ENCODE measurements around the gene PGAP2. TPM values are rescaled to one million over a fixed set of nuclear protein-coding genes. Genes with fewer than 3 reads are reported as not detected.
A peak's percentile ranks its signal among the peaks of the same experiment; 100 is the strongest.

PGAP2 gene
- total RNA-seq, 1 experiment from 2014 or later = 35.2 TPM

DNA sequence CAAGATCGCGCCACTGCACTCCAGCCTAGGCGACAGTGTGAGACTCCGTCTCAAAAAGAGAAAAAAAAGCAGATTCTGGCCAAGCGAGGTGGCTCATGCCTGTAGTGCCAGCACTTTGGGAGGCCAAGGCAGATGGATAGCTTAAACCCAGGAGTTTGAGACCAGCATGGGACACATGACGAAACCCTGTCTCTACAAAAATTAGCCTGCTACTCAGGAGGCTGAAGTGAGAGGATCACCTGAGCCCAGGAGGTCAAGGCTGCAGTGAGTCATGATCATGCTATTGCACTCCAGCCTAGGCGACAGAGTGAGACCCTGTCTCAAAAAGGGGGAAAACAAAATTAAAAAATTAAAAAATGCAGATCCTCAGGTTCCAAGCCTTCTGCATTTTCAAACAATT lies 14.0 kb downstream of the PGAP2 start:
- BruUV-seq (replicated peaks) = no TSS peak
- CTCF ChIA-PET = no interaction called here
- no peaks in the 10 kb centered on the region for H3K9me3 Mint-ChIP-seq (ENCODE audit: low read depth, unreplicated experiment)
- H3K27me3 Mint-ChIP-seq (ENCODE audit: unreplicated experiment) = no peaks in the 10 kb centered on the region
- intact Hi-C loops (cut with micrococcal nuclease; ENCODE audit: unreplicated experiment) = no loop called here
- peaks cover 9% of the 10 kb centered on the region for H3K36me3 Mint-ChIP-seq (ENCODE audit: insufficient read depth, unreplicated experiment)
- H3K27ac Mint-ChIP-seq (ENCODE audit: unreplicated experiment) = no peak overlapping the region
- H3K4me3 Mint-ChIP-seq (ENCODE audit: low read depth, unreplicated experiment) = no peak overlapping the region
- H3K4me1 Mint-ChIP-seq (ENCODE audit: low read depth, unreplicated experiment) = peaks cover 2% of the 10 kb centered on the region
- no peak for DNase-seq
- TF ChIP-seq, protein P1, sequence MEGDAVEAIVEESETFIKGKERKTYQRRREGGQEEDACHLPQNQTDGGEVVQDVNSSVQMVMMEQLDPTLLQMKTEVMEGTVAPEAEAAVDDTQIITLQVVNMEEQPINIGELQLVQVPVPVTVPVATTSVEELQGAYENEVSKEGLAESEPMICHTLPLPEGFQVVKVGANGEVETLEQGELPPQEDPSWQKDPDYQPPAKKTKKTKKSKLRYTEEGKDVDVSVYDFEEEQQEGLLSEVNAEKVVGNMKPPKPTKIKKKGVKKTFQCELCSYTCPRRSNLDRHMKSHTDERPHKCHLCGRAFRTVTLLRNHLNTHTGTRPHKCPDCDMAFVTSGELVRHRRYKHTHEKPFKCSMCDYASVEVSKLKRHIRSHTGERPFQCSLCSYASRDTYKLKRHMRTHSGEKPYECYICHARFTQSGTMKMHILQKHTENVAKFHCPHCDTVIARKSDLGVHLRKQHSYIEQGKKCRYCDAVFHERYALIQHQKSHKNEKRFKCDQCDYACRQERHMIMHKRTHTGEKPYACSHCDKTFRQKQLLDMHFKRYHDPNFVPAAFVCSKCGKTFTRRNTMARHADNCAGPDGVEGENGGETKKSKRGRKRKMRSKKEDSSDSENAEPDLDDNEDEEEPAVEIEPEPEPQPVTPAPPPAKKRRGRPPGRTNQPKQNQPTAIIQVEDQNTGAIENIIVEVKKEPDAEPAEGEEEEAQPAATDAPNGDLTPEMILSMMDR (IDR thresholded peaks at IDR 0.05; ENCODE audit: unreplicated experiment) = no peak

DNA sequence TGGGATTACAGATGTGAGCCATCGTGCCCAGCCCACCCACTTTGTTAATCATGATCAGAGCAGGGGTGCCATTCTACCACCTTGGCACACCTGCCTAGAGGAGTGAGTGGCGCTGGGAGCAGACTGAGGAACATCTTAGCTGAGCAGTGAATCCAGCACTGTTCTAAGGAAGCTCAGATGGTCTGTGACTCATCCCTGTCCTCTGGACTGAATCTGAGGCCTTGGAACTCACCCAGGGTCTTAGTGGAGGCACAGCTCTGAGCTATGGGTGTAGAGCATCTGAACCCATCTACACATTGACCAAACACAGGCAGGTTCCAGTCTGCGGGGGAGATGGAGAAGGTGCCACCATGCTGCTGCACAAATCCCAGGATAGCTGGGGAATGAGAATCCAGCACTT lies 14.9 kb downstream of the PGAP2 start:
- no peak for DNase-seq
- Mint-ChIP-seq H3K9me3 (ENCODE audit: low read depth, unreplicated experiment) (no peaks in the 10 kb centered on the region), H3K4me1 (ENCODE audit: low read depth, unreplicated experiment) (no peaks in the 10 kb centered on the region), H3K27ac (ENCODE audit: unreplicated experiment) (no peak overlapping the region), H3K27me3 (ENCODE audit: unreplicated experiment) (no peaks in the 10 kb centered on the region), H3K36me3 (ENCODE audit: insufficient read depth, unreplicated experiment) (peaks cover 18% of the 10 kb centered on the region), H3K4me3 (ENCODE audit: low read depth, unreplicated experiment) (no peak overlapping the region)
- CTCF ChIA-PET = interaction anchor here (0.5 kb wide), 1 partner anchor 17 kb away, joined by 3 read pairs; the partner anchor contains the start of gene RHOG
- intact Hi-C loops (cut with micrococcal nuclease; ENCODE audit: unreplicated experiment) = no loop called here
- BruUV-seq (replicated peaks) = no TSS peak
- TF ChIP-seq, protein P1 (IDR thresholded peaks at IDR 0.05; ENCODE audit: unreplicated experiment) = no peak

DNA sequence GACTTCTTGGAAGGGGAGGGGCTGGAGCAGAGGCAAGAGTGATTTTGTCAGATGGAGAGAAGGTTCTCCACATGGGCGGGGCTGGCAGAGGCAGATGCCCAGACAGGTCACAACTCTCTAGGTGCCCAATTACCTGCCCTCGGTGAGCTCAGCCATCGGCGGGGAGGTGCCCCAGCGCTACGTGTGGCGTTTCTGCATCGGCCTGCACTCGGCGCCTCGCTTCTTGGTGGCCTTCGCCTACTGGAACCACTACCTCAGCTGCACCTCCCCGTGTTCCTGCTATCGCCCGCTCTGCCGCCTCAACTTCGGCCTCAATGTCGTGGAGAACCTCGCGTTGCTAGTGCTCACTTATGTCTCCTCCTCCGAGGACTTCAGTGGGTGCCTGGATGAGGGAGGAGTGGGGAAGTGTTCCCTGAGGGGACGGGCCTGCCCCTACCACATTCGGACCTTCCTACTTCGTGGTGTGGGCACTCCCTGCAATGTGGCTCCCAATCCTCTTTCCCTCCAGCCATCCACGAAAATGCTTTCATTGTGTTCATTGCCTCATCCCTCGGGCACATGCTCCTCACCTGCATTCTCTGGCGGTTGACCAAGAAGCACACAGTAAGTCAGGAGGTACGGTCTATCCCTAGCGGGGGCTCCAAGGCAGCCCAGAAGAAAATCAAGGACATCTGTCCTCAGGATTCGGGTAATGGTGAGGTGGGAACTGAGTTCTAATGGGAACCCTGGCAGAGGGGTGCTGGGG lies 15.6 kb downstream of the PGAP2 start:
- Mint-ChIP-seq H3K9me3 (ENCODE audit: low read depth, unreplicated experiment) (no peaks in the 10 kb centered on the region), H3K36me3 (ENCODE audit: insufficient read depth, unreplicated experiment) (peaks cover 18% of the 10 kb centered on the region), H3K27me3 (ENCODE audit: unreplicated experiment) (no peaks in the 10 kb centered on the region), H3K4me3 (ENCODE audit: low read depth, unreplicated experiment) (no peak overlapping the region), H3K4me1 (ENCODE audit: low read depth, unreplicated experiment) (no peaks in the 10 kb centered on the region), H3K27ac (ENCODE audit: unreplicated experiment) (no peak overlapping the region)
- CTCF ChIA-PET = interaction anchor here (0.5 kb wide), 1 partner anchor 17 kb away, joined by 3 read pairs; the partner anchor contains the start of gene RHOG
- intact Hi-C loops (cut with micrococcal nuclease; ENCODE audit: unreplicated experiment) = no loop called here
- BruUV-seq (replicated peaks) = no TSS peak
- TF ChIP-seq, protein P1 (IDR thresholded peaks at IDR 0.05; ENCODE audit: unreplicated experiment) = no peak
- no peak for DNase-seq

DNA sequence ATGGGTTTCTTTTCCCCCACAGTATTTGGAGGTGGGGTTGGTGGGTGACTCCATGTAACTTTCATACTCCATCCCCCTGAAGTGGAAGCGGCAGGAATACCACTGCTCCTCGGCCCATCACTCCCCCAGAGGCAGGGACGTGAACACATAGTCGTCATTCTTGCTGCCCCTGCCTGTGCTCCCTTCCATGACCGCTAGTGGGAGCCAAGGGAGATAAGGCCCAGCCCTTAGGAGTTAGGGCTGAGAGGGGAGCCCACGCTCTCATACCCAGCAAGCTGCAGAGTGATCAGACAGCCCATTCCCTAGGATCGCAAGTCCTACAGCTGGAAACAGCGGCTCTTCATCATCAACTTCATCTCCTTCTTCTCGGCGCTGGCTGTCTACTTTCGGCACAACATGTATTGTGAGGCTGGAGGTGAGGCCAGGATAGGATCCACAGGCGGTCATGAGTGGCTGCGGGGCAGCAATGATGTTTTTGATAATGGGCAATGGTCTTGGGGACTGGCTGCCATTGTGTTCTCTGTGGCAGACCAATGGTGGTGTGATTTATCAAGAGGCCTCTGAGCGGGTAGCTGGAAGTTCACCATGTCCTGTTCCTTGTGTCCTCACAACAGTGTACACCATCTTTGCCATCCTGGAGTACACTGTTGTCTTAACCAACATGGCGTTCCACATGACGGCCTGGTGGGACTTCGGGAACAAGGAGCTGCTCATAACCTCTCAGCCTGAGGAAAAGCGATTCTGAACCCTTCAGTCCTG lies 16.5 kb downstream of the PGAP2 start:
- Mint-ChIP-seq H3K27ac (ENCODE audit: unreplicated experiment) (no peak overlapping the region), H3K36me3 (ENCODE audit: insufficient read depth, unreplicated experiment) (peaks cover 18% of the 10 kb centered on the region), H3K9me3 (ENCODE audit: low read depth, unreplicated experiment) (no peaks in the 10 kb centered on the region), H3K4me3 (ENCODE audit: low read depth, unreplicated experiment) (no peak overlapping the region), H3K4me1 (ENCODE audit: low read depth, unreplicated experiment) (no peaks in the 10 kb centered on the region), H3K27me3 (ENCODE audit: unreplicated experiment) (no peaks in the 10 kb centered on the region)
- TF ChIP-seq, protein P1 (IDR thresholded peaks at IDR 0.05; ENCODE audit: unreplicated experiment) = peak; percentile 44
- CTCF ChIA-PET = interaction anchor here (1.4 kb wide), 1 partner anchor 16 kb away, joined by 3 read pairs; no protein-coding TSS in a partner anchor
- no TSS peak for BruUV-seq (replicated peaks)
- peak; percentile 52 for DNase-seq
- intact Hi-C loops (cut with micrococcal nuclease; ENCODE audit: unreplicated experiment) = no loop called here

Data from Calu3 (cell line).